ENCODE data around the gene TMEM191C. TPM values are rescaled to one million over a fixed set of nuclear protein-coding genes. Genes with fewer than 3 reads are reported as not detected.
"Not testable (repeated sequence)": the region's sequence is repeated elsewhere in the genome, so short reads cannot be mapped to it uniquely, and the experiment has no call there.

The TMEM191C gene
- total and polyA plus RNA-seq, 11 donors = 0.14 to 1.7 (median 0.47) TPM; not detected in 1

DNA sequence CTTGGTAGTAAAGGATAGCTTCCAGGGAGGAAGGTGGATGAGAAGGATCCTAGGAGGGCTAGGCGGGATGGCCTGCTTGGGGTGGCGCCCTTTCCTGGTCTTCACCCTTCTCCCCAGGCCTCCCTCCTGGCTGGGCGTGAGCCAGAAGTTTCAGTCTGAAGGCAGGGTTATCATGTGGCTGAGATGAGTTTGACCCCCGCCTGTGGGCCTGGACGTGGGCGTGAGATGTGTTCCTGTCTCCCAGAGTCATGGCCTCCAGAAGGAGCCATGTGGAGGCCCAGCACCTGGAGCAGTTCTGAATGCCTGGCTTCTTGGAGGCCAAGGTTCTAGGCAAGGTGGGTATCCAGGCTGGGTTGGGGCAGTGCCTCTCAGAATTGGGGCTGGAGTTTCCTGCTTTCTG is 29.2 kb upstream of the TMEM191C start:
- H3K4me1 ChIP-seq; intact Hi-C loops (cut with DNase I); H3K4me3 ChIP-seq; H3K27ac ChIP-seq; ATAC-seq; H3K36me3 ChIP-seq; H3K27me3 ChIP-seq; H3K9me3 ChIP-seq: not testable (repeated sequence)
- peak in 1 of 5 donors; percentile 7 for DNase-seq
- 88 to 96% (median 91%) methylated on average over 4 of the region's 6 CpGs; no CpG with 5 or more reads in 1 of the 4 donors for WGBS, 4 donors

DNA sequence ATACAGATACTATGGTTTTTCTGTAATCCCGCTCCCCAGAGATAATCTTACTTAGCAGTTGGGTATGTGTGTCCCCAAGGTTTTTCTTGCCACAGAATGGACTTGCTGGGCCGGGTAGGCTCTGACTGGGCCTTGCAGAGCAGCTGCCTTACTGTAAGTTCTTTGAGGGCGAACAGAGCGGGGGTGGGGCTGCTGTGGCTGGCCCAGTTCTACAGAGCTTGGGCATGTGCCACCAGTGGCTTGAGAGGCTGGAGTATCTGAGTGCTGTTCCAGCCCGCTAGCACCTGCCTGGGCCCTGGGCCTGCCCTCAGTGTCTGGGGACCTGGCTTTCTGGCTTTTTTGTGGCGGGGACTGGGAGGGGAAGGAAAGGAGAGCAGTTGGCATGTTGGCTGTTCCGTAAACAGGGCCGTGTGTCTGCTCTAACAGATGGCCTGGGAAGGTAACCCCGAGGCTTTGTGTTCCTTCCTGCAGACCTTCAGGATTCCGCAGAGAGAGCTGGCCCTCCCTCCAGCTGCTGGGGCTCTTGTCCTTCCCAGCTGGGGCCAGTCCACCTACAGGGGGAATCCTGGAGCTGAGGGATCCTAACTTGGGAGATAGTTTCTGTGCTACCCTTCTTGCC is 27.1 kb upstream of the TMEM191C start:
- not testable (repeated sequence) for H3K4me1 ChIP-seq

DNA sequence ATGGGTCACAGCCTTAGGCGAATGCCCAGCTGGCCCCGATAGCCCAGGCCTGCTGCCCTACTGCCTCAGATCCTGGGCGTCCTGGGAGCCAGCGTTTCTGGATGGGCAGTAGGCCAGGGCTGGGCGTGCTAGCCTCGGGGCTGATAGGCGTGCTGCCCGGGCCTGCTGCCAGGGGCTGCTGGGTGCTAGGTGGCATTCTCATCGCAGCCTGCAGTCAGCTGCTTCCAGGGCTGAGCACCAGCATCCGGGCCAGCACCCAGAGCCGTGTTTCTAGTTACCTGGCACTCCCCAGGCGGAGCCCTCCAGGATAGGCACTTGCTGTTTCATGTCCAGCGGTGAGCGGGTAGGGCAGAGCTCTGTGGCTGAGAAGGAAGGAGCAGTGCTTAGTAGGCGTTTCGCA is 26.5 kb upstream of the TMEM191C start:
- ATAC-seq = peak; percentile 73 to 81 (median 74)
- H3K36me3 ChIP-seq = peaks cover 0 to 19% (median 7%) of the 10 kb centered on the region in 9 donors
- H3K4me3 ChIP-seq; H3K27ac ChIP-seq; DNase-seq; H3K4me1 ChIP-seq; H3K27me3 ChIP-seq; intact Hi-C loops (cut with DNase I); H3K9me3 ChIP-seq: not testable (repeated sequence)
- no CpG with 5 or more reads among the region's 16 CpGs for WGBS, 4 donors

More for the DNA sequence above, 27.1 kb upstream of the TMEM191C start:
- H3K4me3 ChIP-seq; H3K27ac ChIP-seq; intact Hi-C loops (cut with DNase I); H3K9me3 ChIP-seq; DNase-seq; H3K27me3 ChIP-seq: not testable (repeated sequence)
- peaks cover 0 to 13% (median 2%) of the 10 kb centered on the region in 9 donors for H3K36me3 ChIP-seq
- WGBS, 4 donors = no CpG with 5 or more reads among the region's 10 CpGs
- ATAC-seq = peak in 2 of 4 donors; percentile 8 to 21

DNA sequence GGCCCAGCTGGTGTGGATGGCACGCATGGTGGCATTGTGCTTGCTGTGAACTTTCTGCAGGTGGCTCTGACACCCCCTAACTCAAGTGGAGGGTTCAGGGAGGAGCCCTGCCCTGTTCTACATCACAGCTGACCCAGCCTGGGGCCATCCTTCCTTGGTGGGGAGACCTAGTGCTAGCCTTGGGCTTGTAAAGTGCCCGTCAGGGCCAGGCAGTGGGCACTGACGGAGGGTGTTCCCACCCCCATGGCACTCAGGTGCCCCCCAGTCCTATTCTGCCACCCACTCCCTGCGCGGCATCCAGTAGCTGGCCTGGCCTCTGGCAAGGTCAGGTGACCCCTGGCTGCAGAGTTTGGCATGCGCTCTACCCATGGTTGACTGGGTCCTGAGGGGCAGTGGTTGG is 26.0 kb upstream of the TMEM191C start:
- ATAC-seq; H3K27ac ChIP-seq; H3K9me3 ChIP-seq; H3K27me3 ChIP-seq; intact Hi-C loops (cut with DNase I); H3K4me1 ChIP-seq; H3K4me3 ChIP-seq: not testable (repeated sequence)
- 78 to 94% (median 90%) methylated on average over 2 to 4 of the region's 6 CpGs; no CpG with 5 or more reads in 1 of the 4 donors for WGBS, 4 donors
- peak in 2 of 5 donors; percentile 5 to 9 for DNase-seq
- H3K36me3 ChIP-seq = peaks cover 0 to 24% (median 12%) of the 10 kb centered on the region in 9 donors

DNA sequence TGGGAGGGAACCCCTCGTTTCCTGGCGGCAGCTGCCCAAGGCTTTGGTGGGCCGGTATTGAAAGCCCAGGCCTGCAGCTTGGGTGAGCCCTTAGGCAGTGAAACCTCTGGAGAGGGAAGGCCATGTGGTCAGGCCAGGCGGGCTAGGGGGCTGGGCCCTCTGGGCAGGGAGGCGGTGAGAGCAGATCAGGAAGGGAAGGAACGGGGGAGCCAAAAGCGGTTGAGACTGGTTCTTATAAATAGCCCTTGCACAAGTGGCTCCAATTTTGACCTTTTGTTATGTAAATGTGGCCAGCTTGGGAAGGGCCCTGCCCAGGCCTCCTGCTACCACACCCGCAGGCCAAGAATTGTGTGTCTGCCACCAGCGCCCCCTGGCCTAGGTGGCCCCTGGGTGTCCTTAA is 25.1 kb upstream of the TMEM191C start:
- DNase-seq; H3K9me3 ChIP-seq; H3K27me3 ChIP-seq; H3K4me1 ChIP-seq; intact Hi-C loops (cut with DNase I); H3K4me3 ChIP-seq; H3K27ac ChIP-seq: not testable (repeated sequence)
- ATAC-seq = peak; percentile 66 to 84 (median 78)
- peaks cover 0 to 33% (median 22%) of the 10 kb centered on the region in 9 donors for H3K36me3 ChIP-seq
- no CpG with 5 or more reads among the region's 9 CpGs for WGBS, 4 donors

DNA sequence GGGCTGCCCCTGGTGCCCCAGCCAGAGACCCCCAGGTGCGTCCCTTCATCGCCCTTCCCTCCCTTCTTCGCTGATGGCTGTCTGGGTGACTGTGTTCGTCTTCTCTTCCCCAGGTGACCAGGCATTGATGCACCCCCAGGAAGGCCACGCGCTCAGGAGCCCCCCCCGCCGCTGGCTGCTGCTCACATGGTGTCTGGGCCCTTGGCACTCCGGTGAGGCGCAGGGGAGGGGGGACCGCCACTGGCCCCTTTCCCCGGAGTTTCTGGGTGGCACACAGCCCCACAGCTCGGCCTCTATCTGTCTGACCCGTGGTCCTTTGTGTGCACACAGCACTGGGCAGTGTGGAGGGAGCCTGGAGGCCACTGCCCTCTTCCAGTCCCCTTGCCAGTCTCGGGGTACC is 24.5 kb upstream of the TMEM191C start:
- H3K9me3 ChIP-seq; ATAC-seq; H3K4me1 ChIP-seq; H3K27me3 ChIP-seq; H3K27ac ChIP-seq; intact Hi-C loops (cut with DNase I); H3K4me3 ChIP-seq: not testable (repeated sequence)
- DNase-seq = peak in 3 of 5 donors; percentile 14 to 24 (median 22)
- H3K36me3 ChIP-seq = peaks cover 0 to 37% (median 23%) of the 10 kb centered on the region in 9 donors
- 68 to 100% (median 76%) methylated on average over 1 to 6 of the region's 15 CpGs; no CpG with 5 or more reads in 1 of the 4 donors for WGBS, 4 donors

DNA sequence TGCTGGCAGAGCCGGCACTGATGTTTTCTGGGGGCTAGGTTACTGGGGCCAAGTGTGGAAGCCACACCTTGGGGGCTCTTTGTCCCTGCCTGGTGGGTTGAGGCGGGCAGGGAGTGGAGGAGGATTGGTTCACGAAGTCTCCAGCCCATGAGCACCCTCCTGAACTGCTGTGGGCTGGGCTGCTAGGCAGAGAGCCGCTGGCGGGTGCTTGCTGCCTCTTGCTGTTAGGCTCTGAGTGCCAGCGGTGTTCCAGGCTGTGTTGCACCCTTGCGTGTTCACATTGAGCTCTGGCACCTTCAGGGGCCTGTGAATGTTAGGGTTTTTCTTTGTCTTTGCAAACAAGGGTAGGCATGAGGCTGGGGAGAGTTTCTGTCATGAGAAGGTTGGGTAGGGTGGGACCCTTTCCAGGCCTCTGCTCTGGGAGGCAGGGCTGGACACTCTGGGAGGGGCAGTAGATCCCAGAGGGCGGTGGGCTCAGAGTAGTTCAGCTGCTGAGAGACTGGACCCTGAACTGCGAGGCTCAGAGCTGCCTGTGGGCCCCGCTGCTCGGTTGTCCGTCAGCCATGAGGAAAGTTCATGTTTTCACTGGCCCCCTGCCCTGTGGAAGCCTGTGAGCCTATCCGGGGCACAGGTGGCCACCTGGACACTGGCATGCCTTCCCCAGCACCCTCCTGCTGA is 24.0 kb upstream of the TMEM191C start:
- peak in 3 of 5 donors; percentile 7 to 24 (median 14) for DNase-seq
- Histone ChIP-seq H3K9me3 (no peaks in the 10 kb centered on the region), H3K27ac (no peak overlapping the region), H3K27me3 (no peaks in the 10 kb centered on the region), H3K4me1 (peaks cover 0 to 8% (median 0%) of the 10 kb centered on the region in 12 donors), H3K36me3 (peaks cover 0 to 41% (median 23%) of the 10 kb centered on the region in 9 donors), H3K4me3 (no peak overlapping the region)
- intact Hi-C loops (cut with DNase I) = no loop called here
- WGBS, 4 donors = 87 to 95% (median 93%) methylated on average over 8 to 13 of the region's 13 CpGs
- no peak for ATAC-seq
- no peak for TF ChIP-seq POLR2A (IDR thresholded peaks at IDR 0.05)
- TF ChIP-seq, protein P1, sequence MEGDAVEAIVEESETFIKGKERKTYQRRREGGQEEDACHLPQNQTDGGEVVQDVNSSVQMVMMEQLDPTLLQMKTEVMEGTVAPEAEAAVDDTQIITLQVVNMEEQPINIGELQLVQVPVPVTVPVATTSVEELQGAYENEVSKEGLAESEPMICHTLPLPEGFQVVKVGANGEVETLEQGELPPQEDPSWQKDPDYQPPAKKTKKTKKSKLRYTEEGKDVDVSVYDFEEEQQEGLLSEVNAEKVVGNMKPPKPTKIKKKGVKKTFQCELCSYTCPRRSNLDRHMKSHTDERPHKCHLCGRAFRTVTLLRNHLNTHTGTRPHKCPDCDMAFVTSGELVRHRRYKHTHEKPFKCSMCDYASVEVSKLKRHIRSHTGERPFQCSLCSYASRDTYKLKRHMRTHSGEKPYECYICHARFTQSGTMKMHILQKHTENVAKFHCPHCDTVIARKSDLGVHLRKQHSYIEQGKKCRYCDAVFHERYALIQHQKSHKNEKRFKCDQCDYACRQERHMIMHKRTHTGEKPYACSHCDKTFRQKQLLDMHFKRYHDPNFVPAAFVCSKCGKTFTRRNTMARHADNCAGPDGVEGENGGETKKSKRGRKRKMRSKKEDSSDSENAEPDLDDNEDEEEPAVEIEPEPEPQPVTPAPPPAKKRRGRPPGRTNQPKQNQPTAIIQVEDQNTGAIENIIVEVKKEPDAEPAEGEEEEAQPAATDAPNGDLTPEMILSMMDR (IDR thresholded peaks at IDR 0.05) = no peak

All from heart left ventricle (tissue), 16 donors.